Erythroblast (primary cell): Measurements from ENCODE around the gene PLEKHG7.

Experiments used
- GATA1 ChIP-seq: IDR thresholded peaks from 2 replicates; pipeline ENCODE4 v1.6.1; 2011; ENCODE audit warnings: low read depth, mild to moderate bottlenecking, control low read depth, low read length, moderate library complexity
- POLR2A ChIP-seq: IDR thresholded peaks from 2 replicates; pipeline ENCODE4 v1.6.1; 2011; ENCODE audit warnings: mild to moderate bottlenecking, low read length

- TF ChIP-seq POLR2A (no peak), GATA1 (no peak)
Observed at GRCh38 chr12:92814584-92814983, 111.8 kb downstream of the PLEKHG7 start.
